ENCODE results near the gene MEP1B.
"Not testable (repeated sequence)": the region's sequence is repeated elsewhere in the genome, so short reads cannot be mapped to it uniquely, and the experiment has no call there.

GRCh38 chr18:32233348-32233747, 43.5 kb downstream of the MEP1B start:
- not testable (repeated sequence) for TF ChIP-seq ZNF274 (IDR thresholded peaks at IDR 0.05; ENCODE audit: low read depth, low read length); SUZ12 (IDR thresholded peaks at IDR 0.05; ENCODE audit: extremely low read depth, insufficient read depth, insufficient read length); YY1 (IDR thresholded peaks at IDR 0.05; ENCODE audit: insufficient read depth, insufficient read length)

All from NT2/D1 (cell line).